ENCODE results near the gene ATP10B. TPM values are rescaled to one million over a fixed set of nuclear protein-coding genes. Genes with fewer than 3 reads are reported as not detected.

ATP10B gene
- polyA plus RNA-seq, 1 of the 3 experiments (the other 2 are of a cell fraction) = not detected

GRCh38 chr5:160619381-160619780, 232.6 kb downstream of the ATP10B start:
- Histone ChIP-seq H3K9ac (no peak overlapping the region), H3K4me3 (ENCODE audit: low read depth in 2 of 2, low read length in 1 of 2) (no peak overlapping the region), H3K27ac (ENCODE audit: low read depth in 2 of 2, low read length in 1 of 2) (no peak overlapping the region), H3K79me2 (ENCODE audit: insufficient read depth) (no peaks in the 10 kb centered on the region), H2AFZ (ENCODE audit: low read depth) (no peak overlapping the region), H3F3A (replicated peaks; ENCODE audit: insufficient read depth) (no peaks in the 10 kb centered on the region), H3K4me1 (ENCODE audit: control insufficient read depth in 1 of 2, insufficient read depth in 2 of 2, low read depth in 1 of 2, low read length in 1 of 2) (no peaks in the 10 kb centered on the region), H3K9me3 (no peaks in the 10 kb centered on the region), H3K27me3 (ENCODE audit: insufficient read depth) (no peaks in the 10 kb centered on the region), H3K9me2 (no peaks in the 10 kb centered on the region), H3K36me3 (replicated peaks in 1 of 2; ENCODE audit: control insufficient read depth in 1 of 2, insufficient read depth in 2 of 2, low read length in 1 of 2) (no peaks in the 10 kb centered on the region), H3K4me2 (no peak overlapping the region), H4K20me1 (ENCODE audit: insufficient read depth) (no peaks in the 10 kb centered on the region)
- ChIA-PET CTCF (no interaction called here), POLR2A (no interaction called here)
- DNase-seq = no peak
- no peak for TF ChIP-seq CHD2 (IDR thresholded peaks at IDR 0.05; ENCODE audit: low read length, partially characterized antibody)
- TF ChIP-seq, protein P1, sequence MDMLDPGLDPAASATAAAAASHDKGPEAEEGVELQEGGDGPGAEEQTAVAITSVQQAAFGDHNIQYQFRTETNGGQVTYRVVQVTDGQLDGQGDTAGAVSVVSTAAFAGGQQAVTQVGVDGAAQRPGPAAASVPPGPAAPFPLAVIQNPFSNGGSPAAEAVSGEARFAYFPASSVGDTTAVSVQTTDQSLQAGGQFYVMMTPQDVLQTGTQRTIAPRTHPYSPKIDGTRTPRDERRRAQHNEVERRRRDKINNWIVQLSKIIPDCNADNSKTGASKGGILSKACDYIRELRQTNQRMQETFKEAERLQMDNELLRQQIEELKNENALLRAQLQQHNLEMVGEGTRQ (IDR thresholded peaks at IDR 0.05; ENCODE audit: borderline replicate concordance, low read depth, low read length) = no peak
- TF ChIP-seq IRF3 (IDR thresholded peaks at IDR 0.05; ENCODE audit: low read depth, low read length) = no peak
- no peak for TF ChIP-seq FOXJ3 (CRISPR knock-in tag; IDR thresholded peaks at IDR 0.05)
- TF ChIP-seq JUND (IDR thresholded peaks at IDR 0.05) = no peak
- TF ChIP-seq SIN3A (IDR thresholded peaks at IDR 0.05; ENCODE audit: borderline replicate concordance, low read depth, low read length) = no peak
- TF ChIP-seq MEF2A (IDR thresholded peaks at IDR 0.05; ENCODE audit: borderline replicate concordance, low read depth) = no peak
- WGBS (ENCODE audit: low lambda C conversion rate) = 0% methylated on average over 3 of the region's 3 CpGs

GRCh38 chr5:160618286-160618685, 233.7 kb downstream of the ATP10B start:
- H3K9ac ChIP-seq = no peak overlapping the region
- H3K79me2 ChIP-seq (ENCODE audit: insufficient read depth) = no peaks in the 10 kb centered on the region
- TF ChIP-seq REST (IDR thresholded peaks at IDR 0.05; ENCODE audit: low read depth, low read length) (no peak), JUND (IDR thresholded peaks at IDR 0.05) (no peak), ELF1 (IDR thresholded peaks at IDR 0.05) (no peak), RFX5 (IDR thresholded peaks at IDR 0.05; ENCODE audit: low read length) (no peak), MXI1 (IDR thresholded peaks at IDR 0.05; ENCODE audit: low read depth, low read length) (no peak)
- H3K4me1 ChIP-seq (ENCODE audit: control insufficient read depth in 1 of 2, insufficient read depth in 2 of 2, low read depth in 1 of 2, low read length in 1 of 2) = no peaks in the 10 kb centered on the region
- H2AFZ ChIP-seq (ENCODE audit: low read depth) = no peak overlapping the region
- no peaks in the 10 kb centered on the region for H3K27me3 ChIP-seq (ENCODE audit: insufficient read depth)
- H3K36me3 ChIP-seq (replicated peaks in 1 of 2; ENCODE audit: control insufficient read depth in 1 of 2, insufficient read depth in 2 of 2, low read length in 1 of 2) = no peaks in the 10 kb centered on the region
- H3K9me2 ChIP-seq = no peaks in the 10 kb centered on the region
- ChIA-PET CTCF (no interaction called here), POLR2A (no interaction called here)
- WGBS (ENCODE audit: low lambda C conversion rate) = 0% methylated on average over 1 of the region's 1 CpG
- no peaks in the 10 kb centered on the region for H3F3A ChIP-seq (replicated peaks; ENCODE audit: insufficient read depth)
- no peaks in the 10 kb centered on the region for H4K20me1 ChIP-seq (ENCODE audit: insufficient read depth)
- no peak overlapping the region for H3K27ac ChIP-seq (ENCODE audit: low read depth in 2 of 2, low read length in 1 of 2)
- no peak overlapping the region for H3K4me3 ChIP-seq (ENCODE audit: low read depth in 2 of 2, low read length in 1 of 2)
- no peak overlapping the region for H3K4me2 ChIP-seq
- no peaks in the 10 kb centered on the region for H3K9me3 ChIP-seq
- no peak for DNase-seq

Measured in SK-N-SH (cell line).